Measurements from ENCODE around the gene IKZF2.
A peak's percentile ranks its signal among the peaks of the same experiment; 100 is the strongest.

Gene IKZF2

DNA sequence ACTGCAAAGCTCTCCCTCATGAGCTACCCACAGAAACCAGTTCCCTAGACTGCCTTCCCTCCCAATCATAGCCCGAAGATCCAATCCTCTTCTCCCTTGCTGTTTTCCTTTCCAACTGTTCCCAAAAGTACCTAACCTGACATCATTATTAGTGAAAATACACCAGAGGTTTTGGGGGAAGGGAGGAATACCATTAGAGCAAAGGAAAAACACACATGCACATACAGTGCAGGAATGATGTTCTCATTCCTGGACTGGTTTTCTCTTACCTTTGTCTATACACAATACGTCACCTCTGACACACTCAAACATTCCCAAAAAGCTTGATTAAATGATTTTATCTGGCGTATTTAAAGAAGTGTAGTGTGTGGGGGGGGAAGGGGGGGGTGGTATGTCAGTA, 46.2 kb downstream of the IKZF2 start:
- Mint-ChIP-seq H3K4me1 (peaks cover 21% of the 10 kb centered on the region), H3K27me3 (no peaks in the 10 kb centered on the region), H3K4me3 (peak overlapping the region; percentile 54), H3K9me3 (peaks cover 5% of the 10 kb centered on the region), H3K36me3 (ENCODE audit: insufficient read depth) (peaks cover 2% of the 10 kb centered on the region), H3K27ac (ENCODE audit: low read depth) (peak overlapping the region; percentile 14)
- ATAC-seq (replicated peaks; ENCODE audit: extremely low read depth, poor library complexity, severe bottlenecking) (no peak), DNase-seq (ENCODE audit: low spot score in 2 of 2) (no peak)

DNA sequence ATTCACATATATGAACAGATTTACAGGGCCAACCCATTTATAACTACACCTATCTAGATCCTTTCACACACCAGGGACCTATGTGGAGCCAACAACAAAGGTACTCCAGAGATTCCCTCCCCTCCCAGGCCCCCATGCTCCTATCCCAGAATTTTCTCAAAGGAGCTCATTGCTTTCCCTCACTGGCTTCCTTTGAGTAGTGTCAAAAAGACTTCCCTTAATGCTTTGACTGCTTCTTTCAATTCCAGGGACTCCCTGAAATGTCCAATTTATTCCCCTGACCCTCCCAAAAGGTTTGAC, 46.6 kb downstream of the IKZF2 start:
- Mint-ChIP-seq H3K4me3 (peak overlapping the region; percentile 54), H3K27ac (ENCODE audit: low read depth) (peak overlapping the region; percentile 14)

DNA sequence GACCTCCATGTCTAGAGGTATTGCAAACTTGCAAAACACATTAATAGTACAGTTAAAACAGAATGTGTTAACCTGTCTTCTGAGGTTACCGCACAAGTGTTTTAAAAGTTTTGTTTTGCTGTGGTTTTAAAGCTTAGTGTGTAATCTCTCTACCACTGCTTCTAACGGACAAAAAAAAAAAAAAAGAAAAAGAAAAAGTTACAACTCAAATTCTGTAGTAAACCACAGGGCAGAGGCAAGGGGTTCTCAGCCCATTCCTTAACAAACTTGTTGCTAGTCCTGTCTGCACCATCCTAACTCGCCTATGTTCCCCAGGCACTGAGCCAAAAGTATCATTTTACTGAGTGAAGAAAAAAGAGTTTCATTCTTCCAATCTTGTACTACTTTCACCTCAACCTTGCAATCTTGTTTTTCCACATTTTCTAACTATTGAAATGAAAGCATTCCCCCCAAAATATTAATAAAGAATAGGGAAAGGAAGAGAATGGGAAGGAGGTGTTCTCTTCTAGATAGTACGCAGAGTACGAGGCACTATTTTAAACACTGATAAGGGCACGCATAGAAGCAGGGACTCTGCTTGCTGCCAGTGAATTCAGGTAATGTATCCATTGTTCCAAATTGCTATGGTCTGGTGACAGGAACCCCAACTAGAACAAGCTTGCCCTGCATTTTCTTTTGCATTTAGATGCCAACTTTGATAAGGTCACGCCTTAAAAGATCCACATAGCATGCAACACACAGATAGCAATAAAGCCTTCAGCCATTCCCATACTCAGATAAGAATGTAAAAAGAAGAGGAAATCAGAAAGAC, 47.1 kb downstream of the IKZF2 start:
- DNase-seq (ENCODE audit: low spot score in 2 of 2) (no peak), ATAC-seq (replicated peaks; ENCODE audit: extremely low read depth, poor library complexity, severe bottlenecking) (peak; percentile 67)
- Mint-ChIP-seq H3K27ac (ENCODE audit: low read depth) (no peak overlapping the region), H3K4me1 (peaks cover 21% of the 10 kb centered on the region), H3K4me3 (peak overlapping the region; percentile 54), H3K36me3 (ENCODE audit: insufficient read depth) (peaks cover 2% of the 10 kb centered on the region), H3K27me3 (no peaks in the 10 kb centered on the region), H3K9me3 (peaks cover 5% of the 10 kb centered on the region)

More for the DNA sequence above, 46.6 kb downstream of the IKZF2 start:
- no peak for ATAC-seq (replicated peaks; ENCODE audit: extremely low read depth, poor library complexity, severe bottlenecking)
- Mint-ChIP-seq H3K4me1 (peaks cover 21% of the 10 kb centered on the region), H3K9me3 (peaks cover 5% of the 10 kb centered on the region), H3K27me3 (no peaks in the 10 kb centered on the region), H3K36me3 (ENCODE audit: insufficient read depth) (peaks cover 2% of the 10 kb centered on the region)
- DNase-seq (ENCODE audit: low spot score in 2 of 2): no peak

DNA sequence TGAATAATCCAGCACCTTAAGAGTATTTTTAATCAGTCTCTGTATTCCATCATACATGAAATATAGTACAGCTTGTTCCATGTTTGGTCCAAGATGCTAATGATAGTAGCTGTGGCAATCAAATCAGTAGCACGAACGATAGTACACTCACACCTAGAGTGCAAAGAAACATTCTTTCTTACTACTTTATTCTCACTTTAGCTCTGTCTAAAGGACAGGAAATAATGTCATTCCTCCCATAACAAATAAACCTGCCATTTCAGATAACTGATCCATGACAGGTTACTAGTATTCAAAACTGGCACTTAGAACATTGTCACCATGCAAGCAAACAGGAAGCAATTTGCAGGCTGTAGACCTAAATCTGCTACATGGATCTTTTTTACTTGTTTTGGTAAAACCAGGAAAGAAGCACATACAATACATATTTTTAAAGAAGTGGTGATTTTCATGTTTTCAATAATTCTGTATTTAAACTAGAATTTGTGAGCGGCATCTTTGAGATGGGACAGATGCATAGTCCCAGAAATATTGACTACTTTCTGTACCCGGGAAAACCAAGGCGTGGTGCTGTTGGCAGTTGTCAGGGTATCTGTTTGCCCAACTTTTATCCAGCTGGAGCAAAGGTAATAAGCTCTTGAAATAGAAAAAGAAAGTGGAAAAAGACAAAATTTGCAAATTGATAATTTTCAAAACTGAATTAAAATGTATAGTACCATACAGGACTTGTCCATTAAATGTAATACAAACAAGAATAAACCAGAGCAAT, 49.5 kb downstream of the IKZF2 start:
- ATAC-seq (replicated peaks; ENCODE audit: extremely low read depth, poor library complexity, severe bottlenecking): peak; percentile 27
- H3K4me1 Mint-ChIP-seq: peaks cover 17% of the 10 kb centered on the region
- H3K4me3 Mint-ChIP-seq: no peak overlapping the region

DNA sequence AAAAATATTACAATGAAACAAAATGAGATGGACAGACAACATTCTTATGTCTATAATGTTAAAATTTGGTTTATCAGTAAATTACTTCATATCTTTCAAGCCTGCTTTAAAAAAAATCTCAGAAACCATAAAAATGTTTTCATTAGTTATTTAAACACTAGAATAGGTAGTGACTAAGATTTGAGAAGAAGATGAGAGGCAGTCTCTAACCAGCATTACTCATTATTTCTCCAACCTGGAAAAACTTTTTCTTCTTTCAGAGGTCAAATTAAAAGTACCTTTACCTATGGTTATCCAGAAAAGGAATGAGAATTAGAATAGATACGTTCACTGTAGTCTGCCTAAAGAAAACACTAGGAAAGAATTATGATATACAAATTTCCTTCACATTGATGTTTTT, 50.3 kb downstream of the IKZF2 start:
- Mint-ChIP-seq H3K9me3 (peaks cover 5% of the 10 kb centered on the region), H3K27ac (ENCODE audit: low read depth) (peak overlapping the region; percentile 63), H3K4me1 (peaks cover 17% of the 10 kb centered on the region), H3K27me3 (no peaks in the 10 kb centered on the region), H3K4me3 (no peak overlapping the region), H3K36me3 (ENCODE audit: insufficient read depth) (peaks cover 4% of the 10 kb centered on the region)
- ATAC-seq (replicated peaks; ENCODE audit: extremely low read depth, poor library complexity, severe bottlenecking): no peak
- DNase-seq (ENCODE audit: low spot score in 2 of 2): no peak

More for the DNA sequence above, 49.5 kb downstream of the IKZF2 start:
- H3K27ac Mint-ChIP-seq (ENCODE audit: low read depth): peak overlapping the region; percentile 63
- H3K27me3 Mint-ChIP-seq: no peaks in the 10 kb centered on the region
- peaks cover 5% of the 10 kb centered on the region for H3K9me3 Mint-ChIP-seq
- DNase-seq (ENCODE audit: low spot score in 2 of 2): no peak
- peaks cover 2% of the 10 kb centered on the region for H3K36me3 Mint-ChIP-seq (ENCODE audit: insufficient read depth)

DNA sequence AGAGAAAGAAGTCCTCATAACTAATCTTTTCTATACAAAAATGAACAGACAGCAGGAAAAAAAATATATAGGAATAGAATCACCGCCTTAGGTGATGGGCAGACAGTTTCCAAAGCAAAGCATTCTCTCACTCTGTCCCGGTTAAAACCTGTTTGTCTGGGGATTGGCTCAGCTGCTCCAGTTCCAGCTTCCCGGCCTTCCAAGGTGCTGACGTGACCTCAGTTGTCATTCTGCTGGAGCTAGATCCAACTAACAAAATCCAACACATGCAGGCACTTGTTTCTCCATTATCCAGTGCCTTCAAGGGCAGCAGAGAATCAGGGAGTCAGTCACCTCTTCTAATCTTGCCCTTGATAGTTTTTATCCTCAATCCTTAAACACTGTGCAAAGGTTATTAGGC, 52.8 kb downstream of the IKZF2 start:
- no peak for ATAC-seq (replicated peaks; ENCODE audit: extremely low read depth, poor library complexity, severe bottlenecking)
- H3K4me1 Mint-ChIP-seq: peaks cover 11% of the 10 kb centered on the region
- H3K27ac Mint-ChIP-seq (ENCODE audit: low read depth): no peak overlapping the region
- peak overlapping the region; percentile 59 for H3K4me3 Mint-ChIP-seq
- no peaks in the 10 kb centered on the region for H3K27me3 Mint-ChIP-seq
- peaks cover 4% of the 10 kb centered on the region for H3K36me3 Mint-ChIP-seq (ENCODE audit: insufficient read depth)
- no peak for DNase-seq (ENCODE audit: low spot score in 2 of 2)
- peaks cover 5% of the 10 kb centered on the region for H3K9me3 Mint-ChIP-seq

DNA sequence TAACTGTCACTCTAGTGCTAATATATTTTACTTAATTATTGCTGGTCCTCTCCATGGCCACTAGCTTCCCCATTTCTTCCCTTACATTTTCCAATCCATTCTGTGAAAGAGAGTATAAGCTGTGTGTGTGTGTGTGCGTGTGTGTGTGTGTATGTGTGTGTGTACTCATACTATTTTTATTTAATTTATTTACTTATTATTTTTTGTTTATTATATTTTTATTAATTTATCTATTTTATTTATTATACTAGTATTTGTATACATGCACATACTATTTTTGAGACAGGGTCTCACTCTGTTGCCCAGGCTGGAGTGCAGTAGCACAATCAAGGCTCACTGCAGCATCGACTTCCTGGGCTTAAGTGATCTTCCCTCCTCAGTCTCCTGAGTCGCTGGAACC, 59.6 kb downstream of the IKZF2 start:
- Mint-ChIP-seq H3K9me3 (no peaks in the 10 kb centered on the region), H3K27ac (ENCODE audit: low read depth) (no peak overlapping the region), H3K4me3 (no peak overlapping the region), H3K27me3 (no peaks in the 10 kb centered on the region), H3K4me1 (peaks cover 7% of the 10 kb centered on the region), H3K36me3 (ENCODE audit: insufficient read depth) (peaks cover 11% of the 10 kb centered on the region)
- DNase-seq (ENCODE audit: low spot score in 2 of 2): no peak
- no peak for ATAC-seq (replicated peaks; ENCODE audit: extremely low read depth, poor library complexity, severe bottlenecking)

DNA sequence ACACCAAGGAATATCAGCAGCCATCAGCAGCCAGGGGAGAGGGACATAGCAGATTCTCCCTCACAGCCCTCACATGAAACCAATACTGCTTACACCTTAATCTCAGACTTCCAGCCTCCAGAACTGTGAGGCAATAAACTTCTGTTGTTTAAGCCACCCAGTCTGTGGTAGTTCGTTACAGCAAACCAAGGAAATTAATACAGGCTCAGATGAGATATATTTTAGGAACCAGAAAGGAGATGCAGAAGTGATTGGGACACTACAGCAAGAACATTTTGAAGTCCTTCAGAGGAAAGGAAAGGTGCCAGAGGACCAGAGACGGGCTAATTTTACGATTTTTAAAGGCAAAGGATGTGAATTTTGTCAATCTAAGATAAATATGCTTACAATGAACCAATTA, 60.6 kb downstream of the IKZF2 start:
- H3K36me3 Mint-ChIP-seq (ENCODE audit: insufficient read depth): peaks cover 10% of the 10 kb centered on the region
- DNase-seq (ENCODE audit: low spot score in 2 of 2): no peak
- H3K27me3 Mint-ChIP-seq: no peaks in the 10 kb centered on the region
- H3K27ac Mint-ChIP-seq (ENCODE audit: low read depth): peak overlapping the region; percentile 58
- no peak for ATAC-seq (replicated peaks; ENCODE audit: extremely low read depth, poor library complexity, severe bottlenecking)
- H3K4me1 Mint-ChIP-seq: peaks cover 7% of the 10 kb centered on the region
- no peaks in the 10 kb centered on the region for H3K9me3 Mint-ChIP-seq
- no peak overlapping the region for H3K4me3 Mint-ChIP-seq

DNA sequence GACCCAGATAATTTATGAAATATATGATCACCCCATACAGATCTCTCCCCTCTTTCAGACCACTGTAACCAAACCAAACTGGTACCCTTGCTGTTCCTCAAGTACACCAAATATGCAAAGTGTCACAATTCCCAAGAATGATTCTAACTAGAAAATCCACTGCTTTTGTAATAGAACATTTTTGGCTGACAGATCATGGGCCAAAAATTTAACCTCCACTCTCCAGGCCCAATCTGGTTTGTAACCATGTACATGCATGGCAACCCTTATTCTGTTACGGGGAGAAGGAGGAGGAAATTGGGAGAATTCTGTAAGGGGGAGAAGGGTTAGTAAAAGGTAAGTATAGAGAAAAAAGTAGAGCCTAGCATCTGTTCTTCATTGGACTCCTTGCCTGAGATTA, 62.0 kb downstream of the IKZF2 start:
- Mint-ChIP-seq H3K27me3 (no peaks in the 10 kb centered on the region), H3K36me3 (ENCODE audit: insufficient read depth) (peaks cover 10% of the 10 kb centered on the region), H3K27ac (ENCODE audit: low read depth) (no peak overlapping the region), H3K9me3 (no peaks in the 10 kb centered on the region), H3K4me1 (peaks cover 7% of the 10 kb centered on the region), H3K4me3 (no peak overlapping the region)
- ATAC-seq (replicated peaks; ENCODE audit: extremely low read depth, poor library complexity, severe bottlenecking) (no peak), DNase-seq (ENCODE audit: low spot score in 2 of 2) (no peak)

DNA sequence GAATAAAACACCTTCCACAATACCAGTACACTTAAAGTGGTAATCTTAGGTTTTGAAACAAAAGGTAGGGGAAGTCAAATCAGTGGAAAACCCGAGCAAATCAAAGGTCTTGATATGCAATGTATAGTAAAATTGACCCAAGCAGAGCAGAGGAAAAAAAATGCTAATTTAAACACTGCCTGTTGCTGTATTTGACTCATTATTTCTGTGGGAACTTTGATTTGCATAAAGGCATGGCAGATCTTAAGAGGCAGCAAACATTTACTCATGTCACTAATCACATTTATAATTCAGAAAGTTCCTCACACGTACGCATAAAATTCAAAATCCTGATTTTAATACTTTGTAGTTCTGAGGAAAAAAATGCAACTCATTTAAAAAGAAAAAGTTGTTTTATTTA, 64.4 kb downstream of the IKZF2 start:
- H3K27ac Mint-ChIP-seq (ENCODE audit: low read depth): no peak overlapping the region
- no peak overlapping the region for H3K4me3 Mint-ChIP-seq
- H3K27me3 Mint-ChIP-seq: no peaks in the 10 kb centered on the region
- H3K4me1 Mint-ChIP-seq: peaks cover 7% of the 10 kb centered on the region
- ATAC-seq (replicated peaks; ENCODE audit: extremely low read depth, poor library complexity, severe bottlenecking) (no peak), DNase-seq (ENCODE audit: low spot score in 2 of 2) (no peak)
- H3K36me3 Mint-ChIP-seq (ENCODE audit: insufficient read depth): peaks cover 9% of the 10 kb centered on the region
- H3K9me3 Mint-ChIP-seq: no peaks in the 10 kb centered on the region

DNA sequence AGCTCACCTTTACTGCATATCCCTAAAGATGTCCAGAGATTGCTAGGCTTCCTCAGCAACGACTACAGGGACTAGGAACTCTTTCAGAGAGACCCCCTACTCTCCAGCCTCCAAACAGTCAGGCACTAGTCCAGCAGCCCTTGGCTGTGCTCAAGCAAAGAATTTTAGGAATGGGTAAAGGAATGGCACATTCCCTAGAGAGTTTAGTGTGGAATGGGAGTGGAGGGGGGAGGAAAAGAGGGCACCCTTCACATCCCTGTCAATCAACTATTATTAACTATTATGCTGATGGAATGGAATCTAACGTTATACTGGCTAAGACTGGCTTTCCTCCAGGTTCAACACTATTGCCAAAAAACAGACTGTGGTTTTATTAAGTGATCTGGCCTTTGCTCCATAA, 64.8 kb downstream of the IKZF2 start:
- peaks cover 7% of the 10 kb centered on the region for H3K4me1 Mint-ChIP-seq
- ATAC-seq (replicated peaks; ENCODE audit: extremely low read depth, poor library complexity, severe bottlenecking): no peak
- no peaks in the 10 kb centered on the region for H3K9me3 Mint-ChIP-seq
- no peak for DNase-seq (ENCODE audit: low spot score in 2 of 2)
- H3K36me3 Mint-ChIP-seq (ENCODE audit: insufficient read depth): peaks cover 9% of the 10 kb centered on the region
- H3K27me3 Mint-ChIP-seq: no peaks in the 10 kb centered on the region
- peak overlapping the region; percentile 9 for H3K4me3 Mint-ChIP-seq
- H3K27ac Mint-ChIP-seq (ENCODE audit: low read depth): no peak overlapping the region

DNA sequence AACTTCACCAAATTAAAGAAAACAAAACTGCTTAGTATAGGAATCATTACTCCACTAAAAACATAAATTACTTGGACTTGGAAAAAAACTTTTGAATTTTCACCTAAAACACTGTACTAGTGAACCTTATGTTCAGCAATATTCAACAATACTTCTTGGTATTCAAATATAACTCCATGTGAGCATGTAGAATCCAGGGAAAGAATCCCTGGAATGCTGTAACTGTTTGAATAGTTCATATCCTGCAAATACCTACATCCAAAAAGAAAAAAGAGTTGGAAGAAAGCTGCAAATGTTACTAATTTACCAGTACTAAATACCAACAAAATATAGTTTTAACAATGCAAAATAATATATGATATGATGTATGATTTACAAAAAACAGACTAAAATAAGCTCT, 65.4 kb downstream of the IKZF2 start:
- ATAC-seq (replicated peaks; ENCODE audit: extremely low read depth, poor library complexity, severe bottlenecking) (no peak), DNase-seq (ENCODE audit: low spot score in 2 of 2) (no peak)
- Mint-ChIP-seq H3K4me3 (peak overlapping the region; percentile 9), H3K27ac (ENCODE audit: low read depth) (no peak overlapping the region), H3K4me1 (peaks cover 7% of the 10 kb centered on the region), H3K27me3 (no peaks in the 10 kb centered on the region), H3K36me3 (ENCODE audit: insufficient read depth) (peaks cover 9% of the 10 kb centered on the region), H3K9me3 (no peaks in the 10 kb centered on the region)

DNA sequence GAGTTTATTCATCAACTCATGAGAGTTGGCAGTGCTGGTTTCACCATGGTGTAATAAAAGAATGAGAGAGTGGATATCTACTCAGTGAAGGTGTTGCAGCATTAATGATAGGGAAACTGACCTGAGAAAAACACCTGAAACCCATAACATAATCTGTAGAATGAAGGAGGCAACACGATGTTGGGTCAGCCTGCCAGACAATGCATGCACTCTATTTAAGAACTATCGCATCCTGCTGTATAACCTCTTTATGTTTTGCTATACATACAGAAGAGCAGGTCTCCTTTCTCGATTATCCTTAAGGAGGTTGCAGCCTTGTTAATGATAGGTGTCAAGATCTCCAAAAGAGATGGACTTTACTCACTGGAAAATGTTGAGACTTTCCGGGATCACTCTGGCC, 65.9 kb downstream of the IKZF2 start:
- peaks cover 7% of the 10 kb centered on the region for H3K4me1 Mint-ChIP-seq
- ATAC-seq (replicated peaks; ENCODE audit: extremely low read depth, poor library complexity, severe bottlenecking): no peak

More for the DNA sequence above, 65.9 kb downstream of the IKZF2 start:
- no peaks in the 10 kb centered on the region for H3K9me3 Mint-ChIP-seq
- H3K27me3 Mint-ChIP-seq: no peaks in the 10 kb centered on the region
- DNase-seq (ENCODE audit: low spot score in 2 of 2): no peak
- no peak overlapping the region for H3K27ac Mint-ChIP-seq (ENCODE audit: low read depth)
- peaks cover 9% of the 10 kb centered on the region for H3K36me3 Mint-ChIP-seq (ENCODE audit: insufficient read depth)
- H3K4me3 Mint-ChIP-seq: no peak overlapping the region

Data from central memory CD8-positive, alpha-beta T cell (primary cell).